ENCODE data around the gene TRIM71.

Gene TRIM71

GRCh38 chr3:32946973-32947788 lies 129.4 kb downstream of the TRIM71 start:
- DNase-seq: no peak
